HG03097 (cell line): ENCODE measurements around the gene AAR2.

Experiments
- ATAC-seq: cut with Tn5 transposase; IDR thresholded peaks from one replicate; pipeline ENCODE4 v1.9.1; 2021; ENCODE audit not compliant: unreplicated experiment, low FRiP score

AAR2 gene

GRCh38 chr20:36217226-36217625, 19.1 kb upstream of the AAR2 start:
- no peak for ATAC-seq

- no peak for ATAC-seq
Observed at GRCh38 chr20:36218380-36219064, 17.8 kb upstream of the AAR2 start.

- ATAC-seq = no peak
Observed at GRCh38 chr20:36219671-36220220, 16.5 kb upstream of the AAR2 start.

- ATAC-seq = no peak
Observed at GRCh38 chr20:36225666-36226065, 10.6 kb upstream of the AAR2 start.

GRCh38 chr20:36228770-36229169, 7.5 kb upstream of the AAR2 start:
- ATAC-seq = no peak

GRCh38 chr20:36230019-36230418, 6.3 kb upstream of the AAR2 start:
- no peak for ATAC-seq

- no peak for ATAC-seq
Observed at GRCh38 chr20:36231331-36231730, 4.9 kb upstream of the AAR2 start.

GRCh38 chr20:36234771-36235320, 1.4 kb upstream of the AAR2 start:
- no peak for ATAC-seq

GRCh38 chr20:36236786-36237121, 476 bp downstream of the AAR2 start:
- ATAC-seq = no peak

GRCh38 chr20:36237477-36237876, 1.2 kb downstream of the AAR2 start:
- ATAC-seq = no peak

GRCh38 chr20:36238153-36238552, 1.9 kb downstream of the AAR2 start:
- no peak for ATAC-seq

GRCh38 chr20:36238760-36239159, 2.5 kb downstream of the AAR2 start:
- ATAC-seq = no peak

- ATAC-seq = no peak
Observed at GRCh38 chr20:36240076-36240475, 3.8 kb downstream of the AAR2 start.

- ATAC-seq = no peak
Observed at GRCh38 chr20:36241678-36242077, 5.4 kb downstream of the AAR2 start.

GRCh38 chr20:36243726-36244125, 7.4 kb downstream of the AAR2 start:
- no peak for ATAC-seq

GRCh38 chr20:36246401-36246800, 10.1 kb downstream of the AAR2 start:
- no peak for ATAC-seq

GRCh38 chr20:36248836-36249235, 12.6 kb downstream of the AAR2 start:
- ATAC-seq = no peak

GRCh38 chr20:36249450-36249849, 13.2 kb downstream of the AAR2 start:
- ATAC-seq = no peak

GRCh38 chr20:36251426-36251825, 15.1 kb downstream of the AAR2 start:
- ATAC-seq = no peak

- ATAC-seq = no peak
Observed at GRCh38 chr20:36252511-36252910, 16.2 kb downstream of the AAR2 start.

- ATAC-seq = no peak
Observed at GRCh38 chr20:36253036-36253435, 16.8 kb downstream of the AAR2 start.

GRCh38 chr20:36254076-36254475, 17.8 kb downstream of the AAR2 start:
- no peak for ATAC-seq
